HFF-Myc (cell line): ENCODE results near the gene CRYBG2.

Experiments used
- DNase-seq: peaks from one replicate; pipeline ENCODE4 v3.0.0-alpha.2; 2011; ENCODE audit warnings: low read depth; ENCODE audit errors: extremely low read depth
- H3K4me3 ChIP-seq: replicated peaks from 2 replicates; pipeline ENCODE4 v1.5.1; 2011; ENCODE audit warnings: low read depth, mild to moderate bottlenecking, control low read depth, low read length
- CTCF ChIP-seq: IDR thresholded peaks from 2 replicates; pipeline ENCODE4 v1.5.1; 2012; ENCODE audit warnings: mild to moderate bottlenecking, low read depth, low read length, control low read depth; ENCODE audit errors: missing control alignments

CRYBG2 gene

GRCh38 chr1:26274801-26275425 is 79.0 kb downstream of the CRYBG2 start:
- TF ChIP-seq CTCF, result no peak
- no peak overlapping the region for H3K4me3 ChIP-seq
- no peak for DNase-seq
